ENCODE results near the gene VGLL4.
A peak's percentile ranks its signal among the peaks of the same experiment; 100 is the strongest.

VGLL4 gene

DNA sequence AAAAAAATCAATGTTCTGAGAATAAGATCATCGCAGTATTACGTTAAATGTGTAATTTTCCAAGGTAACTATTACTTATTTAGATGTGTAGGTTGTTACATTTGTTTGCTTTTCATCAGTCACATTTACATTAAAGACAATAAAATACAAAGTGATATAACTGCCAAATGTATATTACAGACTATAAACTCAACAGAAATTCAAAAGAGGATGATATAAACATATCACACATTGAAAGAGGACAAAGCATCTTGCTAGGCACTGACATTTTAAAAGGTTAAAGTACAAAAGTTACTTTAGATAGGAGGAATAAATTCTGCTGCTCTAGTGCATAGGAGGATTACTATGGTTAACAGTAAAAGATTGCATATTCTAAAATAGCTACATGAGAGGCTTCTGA lies 16.1 kb downstream of the VGLL4 start:
- DNase-seq (ENCODE audit: low spot score): no peak

DNA sequence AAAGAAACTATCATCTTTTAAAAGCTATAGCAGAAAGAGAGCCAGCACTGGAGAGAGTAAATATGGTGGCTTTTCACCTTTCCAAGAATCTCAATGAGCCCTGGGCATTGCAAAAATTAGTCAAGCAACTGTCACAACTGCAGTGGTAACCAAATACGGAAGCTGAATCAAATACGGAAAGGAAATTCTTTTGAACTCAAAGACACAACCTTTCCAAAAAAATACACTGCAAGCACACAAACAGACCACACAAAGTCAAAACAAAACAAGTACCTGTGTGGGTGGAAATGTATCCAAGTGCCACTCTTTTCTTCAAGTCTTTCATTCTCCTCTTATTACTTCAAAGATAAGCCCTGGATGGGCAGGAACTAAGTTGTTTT lies 17.6 kb downstream of the VGLL4 start:
- DNase-seq (ENCODE audit: low spot score): no peak

DNA sequence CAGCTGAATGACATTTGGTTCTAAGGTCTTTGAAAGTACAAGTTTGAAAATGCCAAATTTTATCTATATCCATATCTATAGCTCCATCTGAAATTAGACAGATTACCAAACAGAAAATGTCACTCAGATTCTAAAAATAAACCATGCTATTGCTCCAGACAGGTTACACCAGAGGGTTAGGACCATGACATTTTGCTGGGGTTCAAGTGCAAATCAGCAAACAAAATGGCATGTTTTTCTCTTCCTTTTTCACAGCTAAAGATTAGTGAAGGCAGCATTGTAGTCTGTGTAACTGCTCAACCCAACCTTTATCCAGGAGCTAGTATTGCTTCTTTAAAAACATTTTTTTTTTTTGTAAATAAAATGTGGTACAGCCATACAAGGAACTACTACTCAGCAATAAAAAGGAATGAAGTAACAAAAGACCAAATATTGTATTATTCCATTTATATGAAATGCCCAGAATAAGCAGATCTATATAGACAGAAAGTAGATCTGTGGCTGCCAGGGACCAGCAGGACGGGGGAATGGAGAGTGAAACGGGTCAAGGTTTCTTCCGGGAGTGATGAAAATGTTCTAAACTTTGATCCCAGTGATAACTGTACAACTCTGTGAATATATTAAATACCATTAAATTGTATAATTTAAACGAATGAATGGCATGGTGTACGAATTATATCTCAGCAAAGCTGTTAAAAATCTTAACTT lies 18.2 kb downstream of the VGLL4 start:
- DNase-seq (ENCODE audit: low spot score): no peak

DNA sequence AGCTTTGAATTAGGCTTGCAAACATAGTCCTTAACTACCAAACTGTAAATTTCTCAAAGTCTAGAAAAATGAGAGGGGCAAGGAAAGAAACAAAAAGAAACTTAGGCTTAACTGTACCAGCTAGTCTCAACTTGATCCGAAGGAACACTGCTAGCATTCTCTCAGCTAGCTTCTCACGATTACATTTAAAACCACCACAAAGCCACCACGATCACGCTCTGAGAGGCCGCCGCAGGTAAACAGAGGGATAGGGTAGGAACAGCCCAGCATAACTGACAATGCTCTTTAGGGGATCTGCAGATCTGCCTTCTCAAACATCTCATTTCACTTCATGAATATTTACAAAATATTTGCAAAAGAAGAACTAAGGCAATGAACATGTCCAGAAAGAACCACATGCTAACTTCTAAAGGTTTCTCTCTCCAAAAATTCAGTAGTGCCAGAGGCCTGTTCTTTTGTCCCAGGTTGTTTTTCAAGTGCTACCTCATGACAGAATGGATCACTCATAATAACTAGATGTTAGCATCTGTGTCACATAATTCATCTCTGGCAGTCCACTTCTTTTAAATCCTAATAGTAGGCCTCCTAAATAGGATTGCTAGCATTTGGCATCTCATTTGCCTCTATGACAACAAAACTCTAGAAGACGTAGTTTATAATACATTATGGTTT lies 18.9 kb downstream of the VGLL4 start:
- no peak for DNase-seq (ENCODE audit: low spot score)

DNA sequence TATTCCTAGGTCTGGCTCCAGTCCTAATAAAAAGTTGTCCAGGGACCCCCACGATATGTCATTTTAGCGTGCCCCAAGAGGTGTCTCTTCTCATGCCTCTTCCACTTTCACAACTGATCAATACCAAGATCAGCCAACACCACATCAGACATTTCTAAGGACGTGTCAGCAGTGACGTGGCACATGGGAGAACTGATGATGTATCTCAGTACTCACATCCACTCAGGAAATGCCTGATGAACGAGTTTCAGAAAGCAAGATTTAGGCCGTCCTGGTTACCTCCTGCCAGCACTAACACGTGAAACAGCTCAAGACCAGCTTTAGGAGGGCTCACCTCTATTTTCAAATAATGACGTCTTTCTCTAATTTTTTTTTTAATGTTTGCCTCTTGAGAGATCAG lies 19.6 kb downstream of the VGLL4 start:
- DNase-seq (ENCODE audit: low spot score): peak; percentile 38

DNA sequence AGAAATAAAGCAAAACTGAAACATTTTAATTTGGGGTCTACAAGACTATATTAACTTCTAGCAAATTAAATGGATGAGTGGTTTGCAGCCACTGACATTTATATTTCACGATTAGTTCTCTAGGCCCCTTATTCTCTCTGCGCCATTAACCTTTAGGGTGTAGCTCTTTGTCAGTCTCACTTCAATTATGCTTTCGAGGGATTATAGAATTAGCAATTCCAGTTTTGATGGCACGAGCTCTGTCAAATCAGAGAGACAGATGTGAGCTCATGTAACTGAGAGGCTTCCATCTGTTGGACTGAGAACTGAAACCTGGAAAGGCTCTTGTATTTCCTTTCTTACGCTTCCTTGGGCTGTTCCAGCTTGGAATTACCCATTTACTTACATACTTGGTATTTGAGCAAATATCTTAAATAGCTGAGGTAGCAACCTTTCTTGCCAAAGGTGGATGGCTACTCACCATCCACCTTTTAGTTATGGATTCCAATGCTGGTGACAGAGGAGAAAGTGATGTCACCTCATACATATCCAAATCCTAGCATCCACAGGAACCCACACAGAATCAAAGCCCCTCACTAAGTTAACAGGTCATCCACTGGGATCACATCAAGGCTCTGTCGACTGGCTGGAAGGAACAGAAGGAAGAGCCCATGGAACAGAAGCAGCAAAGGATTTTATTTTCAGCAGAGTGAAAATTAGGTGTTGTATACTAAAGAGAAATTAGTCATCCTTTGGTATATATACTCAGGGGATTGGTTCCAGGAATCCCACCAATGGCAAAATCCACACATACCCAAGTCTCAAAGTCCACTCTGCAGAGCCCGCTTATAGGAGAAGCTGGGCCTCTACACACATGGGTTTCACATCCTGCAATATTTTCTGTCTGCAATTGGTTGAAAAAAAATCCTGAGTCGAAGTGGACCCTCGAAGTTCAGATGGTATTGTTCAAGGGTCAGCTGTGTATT lies 20.8 kb downstream of the VGLL4 start:
- DNase-seq (ENCODE audit: low spot score): no peak

DNA sequence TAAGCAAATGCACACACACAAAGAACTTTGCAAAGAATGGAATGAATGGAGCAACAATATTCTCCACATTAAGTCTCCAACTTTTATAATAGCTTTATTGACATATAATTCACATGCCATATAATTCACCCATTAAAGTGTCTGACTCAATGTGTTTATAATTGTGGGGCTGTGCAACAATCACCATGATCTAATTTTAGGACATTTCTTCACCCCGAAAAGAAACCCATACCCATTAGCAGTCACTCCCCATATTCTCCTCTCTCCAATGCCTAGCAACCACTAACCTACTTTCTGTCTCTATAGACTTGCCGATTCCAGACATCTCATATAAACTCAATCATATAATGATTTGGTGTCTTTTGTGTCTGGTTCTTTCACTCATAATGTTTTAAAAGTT lies 22.6 kb downstream of the VGLL4 start:
- no peak for DNase-seq (ENCODE audit: low spot score)

DNA sequence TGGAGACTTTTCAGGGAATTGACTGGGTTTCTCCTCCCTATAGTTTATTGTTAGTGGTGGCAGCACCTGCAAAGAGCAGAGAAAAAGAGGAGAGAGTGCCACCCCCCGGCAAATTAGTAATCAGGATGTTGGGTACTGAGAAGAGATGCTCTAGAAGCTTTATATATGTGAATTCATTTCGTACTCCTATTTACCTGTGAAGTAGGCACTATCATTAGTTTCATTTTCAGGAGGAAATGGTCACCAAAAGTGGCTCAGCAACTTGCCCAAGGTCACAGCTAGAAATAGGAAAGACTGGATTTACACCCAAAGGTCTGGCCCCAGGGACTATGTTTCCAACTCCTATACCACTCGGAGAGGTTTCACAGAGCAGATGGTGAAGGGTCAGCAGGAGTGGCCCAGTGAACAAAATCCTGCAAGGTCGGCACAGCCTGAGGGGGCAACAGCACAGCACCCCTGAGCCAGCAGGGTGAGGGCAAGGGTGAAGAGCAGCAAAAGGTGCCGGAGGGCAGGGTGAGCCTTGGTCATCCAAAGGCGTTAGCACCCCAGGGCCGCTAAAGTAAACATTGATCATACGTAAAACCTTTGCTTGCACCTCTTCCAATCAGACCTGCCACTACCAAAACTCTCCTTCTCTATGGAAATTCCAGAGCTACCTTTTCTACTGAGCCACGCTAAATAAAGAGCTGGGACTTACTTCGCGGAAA lies 23.6 kb downstream of the VGLL4 start:
- no peak for DNase-seq (ENCODE audit: low spot score)

DNA sequence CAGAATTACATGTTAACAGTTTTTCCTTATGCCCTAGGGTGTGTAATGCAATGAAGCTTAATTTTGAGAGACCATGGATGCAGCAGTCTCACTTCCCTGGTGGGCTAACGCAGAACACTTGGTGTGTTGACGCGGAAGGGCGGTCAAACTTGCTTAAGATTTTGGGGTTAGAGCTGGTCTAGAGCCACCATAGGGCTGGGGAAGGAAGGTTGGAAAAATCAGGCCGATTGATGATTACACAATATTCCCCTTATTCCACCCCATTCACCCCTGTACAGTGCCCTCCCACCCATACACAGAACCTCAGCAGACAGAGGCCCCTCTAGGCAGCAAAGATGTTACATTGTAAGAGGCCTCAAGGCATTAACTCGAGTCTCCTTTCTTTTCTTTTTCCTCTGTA lies 24.3 kb downstream of the VGLL4 start:
- DNase-seq (ENCODE audit: low spot score): no peak

DNA sequence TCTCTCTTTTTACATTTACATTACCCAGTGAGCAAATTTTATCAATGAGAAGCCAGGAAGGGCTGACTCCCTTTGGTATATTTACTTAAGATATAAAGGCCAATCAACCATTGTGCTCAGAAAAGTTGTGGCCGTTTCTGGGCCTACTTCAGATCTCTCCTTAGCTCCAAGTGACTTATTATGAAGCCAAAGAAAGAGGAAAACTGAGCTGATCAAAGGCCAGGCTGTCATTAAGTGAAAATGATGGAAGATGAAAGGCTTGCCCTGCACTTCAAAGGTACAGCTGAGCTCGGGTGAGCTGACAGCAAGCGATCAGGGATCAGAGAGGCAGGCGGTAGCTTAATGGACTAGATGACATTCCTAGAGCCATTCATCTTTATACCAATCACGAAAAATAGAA lies 24.8 kb downstream of the VGLL4 start:
- DNase-seq (ENCODE audit: low spot score): no peak

DNA sequence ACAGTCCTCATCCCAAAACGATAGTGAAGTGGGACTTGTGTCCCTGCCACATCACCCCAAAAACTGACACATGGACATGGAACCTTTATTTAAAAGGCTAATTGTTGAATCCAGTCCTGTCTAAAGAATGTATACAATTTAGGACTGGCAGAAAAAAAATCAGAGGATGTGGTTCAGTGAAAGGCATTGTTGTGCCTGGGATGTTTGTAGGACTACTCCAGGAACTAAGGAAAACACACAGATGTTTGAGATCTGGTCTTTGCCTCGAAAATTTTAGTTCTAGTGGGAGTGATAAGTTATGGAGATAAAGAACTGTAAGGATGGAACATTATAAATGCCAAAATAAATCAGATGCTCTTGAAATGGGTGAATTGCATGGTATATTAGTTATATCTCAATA lies 27.2 kb downstream of the VGLL4 start:
- no peak for DNase-seq (ENCODE audit: low spot score)

DNA sequence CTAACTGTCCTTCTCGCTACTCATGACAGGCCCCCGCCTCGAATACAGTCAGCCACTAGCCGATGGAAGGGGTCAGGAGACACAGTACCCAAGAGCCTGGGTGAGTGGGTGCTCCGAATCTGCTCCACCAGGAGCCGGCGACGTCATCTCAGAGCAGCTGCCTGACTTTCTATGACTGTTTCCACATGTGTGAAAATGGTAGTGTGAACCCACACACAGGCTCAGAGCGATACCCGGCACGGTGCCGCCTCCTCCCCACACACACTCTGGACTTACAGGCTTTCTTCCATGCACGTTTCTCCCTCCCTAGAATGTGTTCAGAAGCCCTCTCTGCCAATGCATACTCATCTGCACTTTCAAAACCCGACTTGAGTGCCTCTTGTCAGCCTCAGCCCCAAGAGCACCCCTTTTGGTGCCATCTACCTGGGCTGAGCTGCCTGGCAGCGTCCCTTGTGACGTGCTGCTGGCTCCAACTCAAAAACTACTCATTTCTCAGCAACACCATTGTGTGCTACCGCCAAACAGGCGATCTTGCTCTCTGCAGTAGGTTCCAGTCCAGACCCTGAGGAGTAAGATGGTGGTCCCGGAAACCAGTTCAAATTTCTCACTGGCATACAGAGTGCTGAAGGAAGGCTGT lies 29.7 kb downstream of the VGLL4 start:
- no peak for DNase-seq (ENCODE audit: low spot score)

DNA sequence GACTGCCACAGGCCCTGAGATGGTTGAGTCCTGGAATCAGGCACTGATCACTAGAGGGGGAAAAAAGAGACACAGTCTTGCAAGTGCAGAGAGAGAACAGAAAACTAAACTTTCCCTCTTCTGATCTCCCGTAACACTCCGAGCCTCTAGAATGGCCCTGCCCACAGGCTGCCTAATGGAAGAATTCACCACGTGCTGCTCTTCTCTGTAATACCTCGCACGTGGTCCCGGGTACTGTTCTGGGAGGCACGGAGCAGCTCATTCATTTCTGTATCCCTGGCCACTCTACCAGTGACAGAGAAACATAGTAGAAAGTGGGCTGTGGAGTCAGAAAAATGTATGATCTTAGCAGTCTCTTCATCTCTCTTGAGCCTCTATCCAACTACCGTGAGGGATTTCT lies 30.4 kb downstream of the VGLL4 start:
- no peak for DNase-seq (ENCODE audit: low spot score)

DNA sequence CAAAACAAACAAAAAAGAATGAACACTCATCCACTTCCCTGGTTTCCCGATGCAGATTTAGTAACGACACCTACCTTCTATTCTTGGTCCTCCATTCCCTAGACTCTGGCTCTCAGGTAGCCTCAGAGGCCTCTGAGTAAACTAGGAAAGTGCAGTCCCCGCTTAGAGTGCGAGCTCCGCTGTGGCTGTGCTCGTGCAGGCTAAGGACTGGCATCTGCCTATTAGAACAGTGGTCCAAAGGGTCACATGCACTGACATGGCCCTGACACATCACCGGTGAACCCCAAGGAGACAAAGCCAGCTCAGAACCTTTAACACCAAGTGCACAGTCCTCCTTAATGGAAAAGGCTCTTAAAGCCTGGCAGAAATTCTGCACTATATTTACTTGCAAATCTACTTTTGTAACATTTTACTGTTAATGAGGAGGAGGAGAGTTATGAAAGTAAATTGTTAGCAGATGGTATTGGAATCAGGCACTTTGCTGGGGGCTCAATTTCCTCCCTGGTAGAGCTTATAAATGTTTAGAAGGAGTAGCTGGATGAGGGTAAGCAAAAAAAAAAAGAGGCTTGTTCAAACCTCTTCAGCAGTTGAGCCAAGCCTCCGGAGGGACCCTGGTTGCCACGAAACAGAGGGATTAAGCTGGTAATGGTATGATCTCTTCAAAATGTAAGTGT lies 31.1 kb downstream of the VGLL4 start:
- no peak for DNase-seq (ENCODE audit: low spot score)

DNA sequence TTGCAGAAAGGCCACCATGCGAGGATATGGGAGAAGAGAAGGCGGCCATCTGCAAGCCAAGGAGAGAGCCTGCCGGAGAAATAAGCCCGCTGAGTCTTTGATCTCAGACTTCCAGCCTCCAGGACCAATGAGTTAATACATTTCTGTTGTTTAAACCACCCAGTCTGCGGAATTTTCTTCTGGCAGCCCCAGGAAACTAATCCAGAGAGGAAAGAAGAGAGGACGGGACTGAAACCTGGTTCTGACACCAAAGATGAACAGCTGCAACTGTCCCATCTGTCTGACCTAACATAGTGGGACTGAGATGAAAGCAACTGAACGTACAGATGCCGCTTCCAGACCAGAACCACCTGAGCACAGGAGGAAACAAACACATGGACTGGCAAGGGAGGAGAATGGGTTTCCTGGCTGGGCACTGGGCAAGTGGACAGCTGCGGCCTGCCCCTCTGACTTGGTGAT lies 32.3 kb downstream of the VGLL4 start:
- no peak for DNase-seq (ENCODE audit: low spot score)

DNA sequence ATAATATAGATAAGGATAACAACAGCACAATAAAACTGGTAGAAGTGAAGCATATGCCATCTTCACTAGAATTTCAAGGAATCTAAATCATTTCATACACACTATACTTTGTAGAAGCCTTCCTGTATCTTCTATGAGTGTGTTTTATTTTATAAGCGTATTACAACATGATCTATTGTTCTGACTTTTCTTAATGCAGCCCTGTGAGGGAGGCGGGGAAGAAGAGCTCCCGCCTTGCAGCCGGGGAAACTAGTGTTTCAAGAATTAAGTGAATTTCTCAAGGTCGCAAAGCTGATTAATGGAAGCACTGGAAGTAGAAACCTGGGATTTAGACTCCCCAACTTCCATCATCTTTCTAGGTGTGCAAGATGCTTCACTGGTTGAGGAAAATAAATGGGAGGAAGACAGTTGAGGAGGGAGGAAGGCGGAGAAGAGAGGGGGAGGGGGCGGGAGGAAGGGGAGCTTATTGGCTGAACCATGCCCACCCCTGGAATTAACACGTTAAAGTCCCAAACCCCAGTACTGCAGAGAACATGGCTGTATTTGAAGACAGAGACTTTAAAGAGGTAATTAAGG lies 32.9 kb downstream of the VGLL4 start:
- DNase-seq (ENCODE audit: low spot score): no peak

DNA sequence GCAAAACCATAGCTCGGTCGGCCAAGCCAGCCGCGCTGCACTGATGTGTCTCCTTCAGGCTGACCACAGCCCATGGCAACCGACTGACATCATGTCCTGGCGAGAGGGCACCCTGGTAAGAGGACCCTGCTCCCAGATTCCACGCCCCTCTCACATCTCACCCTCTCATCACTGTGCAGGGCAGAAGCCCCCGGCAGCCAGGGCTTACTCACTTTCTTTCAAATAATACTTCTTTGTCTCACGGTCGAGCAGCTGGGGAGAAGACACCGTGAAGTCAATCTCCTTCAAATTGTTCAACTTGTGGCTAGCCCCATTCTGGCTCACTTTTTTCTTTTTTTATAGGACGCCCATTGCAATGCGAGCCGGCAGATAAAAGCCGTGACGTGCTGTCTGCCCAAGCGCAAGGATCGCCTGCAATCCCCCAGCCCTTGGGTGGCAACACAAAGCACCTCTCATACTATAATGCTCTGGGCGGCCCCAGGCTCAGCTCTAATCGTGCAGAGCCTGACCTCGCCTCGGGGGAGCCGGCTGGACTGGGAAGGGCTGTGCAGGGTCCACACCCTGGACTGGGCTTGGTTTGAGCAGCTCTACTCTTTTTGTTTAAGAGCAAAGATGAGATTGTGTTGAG lies 33.6 kb downstream of the VGLL4 start:
- no peak for DNase-seq (ENCODE audit: low spot score)

DNA sequence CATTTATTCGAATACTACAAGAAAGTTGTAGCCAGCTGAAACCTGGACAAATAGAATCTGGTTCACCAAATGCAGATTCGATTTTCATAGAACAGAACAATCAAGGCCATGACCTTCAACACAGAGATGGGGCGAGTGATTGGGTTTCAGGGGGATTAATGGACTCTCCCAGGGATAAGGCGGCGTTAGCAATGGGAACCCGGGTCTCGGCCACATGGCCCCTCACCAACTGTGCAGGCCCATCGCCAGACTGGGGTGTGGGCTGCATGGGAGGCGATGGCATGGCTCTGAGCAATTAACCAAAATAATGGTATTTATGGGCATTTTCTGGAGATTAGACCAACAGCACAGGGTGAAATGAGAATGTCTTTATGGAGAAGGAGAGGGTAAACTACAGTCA lies 34.2 kb downstream of the VGLL4 start:
- no peak for DNase-seq (ENCODE audit: low spot score)

DNA sequence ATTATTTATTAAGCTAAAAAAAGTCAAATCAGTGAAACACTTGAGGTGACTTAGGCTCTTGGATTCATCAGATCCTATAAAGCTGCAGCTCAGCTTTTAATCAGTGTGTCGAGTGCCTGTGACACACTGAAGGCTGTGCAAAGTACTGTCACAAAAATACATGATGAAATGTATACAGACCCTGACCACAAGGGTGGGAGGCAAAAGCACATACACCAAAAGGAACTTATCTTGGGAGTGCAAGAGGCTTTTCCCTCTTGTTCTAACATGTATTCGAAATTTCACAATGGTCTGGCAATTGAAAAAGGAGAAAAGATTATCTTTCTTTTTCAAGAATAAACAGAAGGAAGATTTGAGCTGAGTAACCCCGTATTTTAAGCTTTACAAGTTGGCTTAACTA lies 35.9 kb downstream of the VGLL4 start:
- DNase-seq (ENCODE audit: low spot score): no peak

DNA sequence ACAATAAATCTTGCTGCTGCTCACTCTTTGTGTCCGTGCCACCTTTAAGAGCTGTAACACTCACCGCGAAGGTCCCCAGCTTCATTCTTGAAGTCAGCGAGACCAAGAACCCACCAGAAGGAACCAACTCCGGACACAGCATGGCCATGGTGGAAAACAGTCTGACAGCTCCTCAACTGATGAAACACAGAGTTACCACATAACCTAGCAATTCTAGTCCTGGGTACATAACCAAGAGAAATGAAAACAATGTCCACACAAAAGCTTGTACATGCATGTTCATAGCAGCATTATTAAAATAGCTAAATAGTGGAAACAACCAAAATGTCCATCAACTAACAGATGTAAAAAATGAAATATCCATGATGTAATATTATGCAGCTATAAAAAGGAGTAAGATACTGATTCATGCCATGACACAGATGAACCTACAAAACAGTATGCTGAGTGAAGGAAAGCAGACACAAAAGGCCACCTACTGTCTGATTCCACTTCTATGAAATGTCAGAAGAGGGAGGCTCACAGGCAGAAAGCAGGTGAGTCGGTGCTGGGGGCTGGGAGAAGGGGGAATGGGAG lies 36.8 kb downstream of the VGLL4 start:
- no peak for DNase-seq (ENCODE audit: low spot score)

Measured in RKO (cell line).